Osteoblast (primary cell): ENCODE results near the gene NPB. TPM values are rescaled to one million over a fixed set of nuclear protein-coding genes. Genes with fewer than 3 reads are reported as not detected.

Source experiments
- DNase-seq: peaks from one replicate; pipeline ENCODE4 v3.0.0; 2011; ENCODE audit warnings: low spot score, mixed read lengths; ENCODE audit not compliant: insufficient read length; ENCODE audit errors: missing footprints
- H2AFZ ChIP-seq: 2 replicates; pipeline ENCODE4 v1.6.0; 2011; ENCODE audit warnings: mild to moderate bottlenecking, low read length
- H3K27ac ChIP-seq: 2 replicates; pipeline ENCODE4 v1.5.1; 2011; ENCODE audit warnings: mild to moderate bottlenecking, low read depth, low read length, moderate library complexity
- H3K27me3 ChIP-seq: 2 replicates; pipeline ENCODE4 v1.6.0; 2012; ENCODE audit warnings: mild to moderate bottlenecking, control low read depth, inconsistent platforms, low read length, moderate library complexity; ENCODE audit not compliant: insufficient read depth
- H3K36me3 ChIP-seq: 2 replicates; pipeline ENCODE4 v1.5.1; 2011; ENCODE audit warnings: mild to moderate bottlenecking, low read length, control low read depth, moderate library complexity; ENCODE audit not compliant: insufficient read depth
- H3K4me1 ChIP-seq: 2 replicates; pipeline ENCODE4 v1.5.1; 2011; ENCODE audit warnings: mild to moderate bottlenecking, low read length, control low read depth, moderate library complexity; ENCODE audit not compliant: insufficient read depth
- H3K4me2 ChIP-seq: 2 replicates; pipeline ENCODE4 v1.6.0; 2011; ENCODE audit warnings: mild to moderate bottlenecking, low read length; ENCODE audit not compliant: insufficient read depth
- H3K4me3 ChIP-seq: fragments of 200-600 bp; sonication (generic); 3 replicates; pipeline ENCODE4 v1.5.1; 2012; ENCODE audit warnings: mild to moderate bottlenecking, low read length, inconsistent platforms; ENCODE audit not compliant: insufficient read depth
- H3K79me2 ChIP-seq: 2 replicates; pipeline ENCODE4 v1.6.0; 2012; ENCODE audit warnings: mild to moderate bottlenecking, low read length, control low read depth, inconsistent platforms; ENCODE audit not compliant: insufficient read depth
- H3K9me3 ChIP-seq: 2 replicates; pipeline ENCODE4 v1.5.1; 2011; ENCODE audit warnings: low read depth, low read length, control low read depth
- H4K20me1 ChIP-seq: 2 replicates; pipeline ENCODE4 v1.6.0; 2012; ENCODE audit warnings: mild to moderate bottlenecking, low read length, control low read depth; ENCODE audit not compliant: insufficient read depth
- CTCF ChIP-seq: IDR thresholded peaks from 2 replicates; pipeline ENCODE4 v1.5.1; 2011; ENCODE audit warnings: mild to moderate bottlenecking, low read depth, low read length, moderate library complexity; ENCODE audit errors: extremely low read depth
- total RNA-seq: library from RNA; depleted of rRNA; stranded (reverse); fragments of >200 nt; gene quantifications from 2 replicates; pipeline ENCODE4 v1.2.3, GENCODE V29; 2012

Gene NPB
- total RNA-seq, 1 donor: under 0.01 TPM

- Histone ChIP-seq H3K27ac (peak overlapping the region; percentile 75), H3K4me2 (no peak overlapping the region), H3K36me3 (peaks cover 39% of the 10 kb centered on the region), H3K27me3 (no peaks in the 10 kb centered on the region), H2AFZ (no peak overlapping the region), H3K4me3 (no peak overlapping the region), H4K20me1 (peaks cover 15% of the 10 kb centered on the region), H3K4me1 (peaks cover 42% of the 10 kb centered on the region), H3K9me3 (no peaks in the 10 kb centered on the region), H3K79me2 (peaks cover 72% of the 10 kb centered on the region)
- peak; percentile 71 for DNase-seq
- TF ChIP-seq CTCF: no peak
Observed at GRCh38 chr17:81888988-81889595, 12.9 kb upstream of the NPB start.

DNA sequence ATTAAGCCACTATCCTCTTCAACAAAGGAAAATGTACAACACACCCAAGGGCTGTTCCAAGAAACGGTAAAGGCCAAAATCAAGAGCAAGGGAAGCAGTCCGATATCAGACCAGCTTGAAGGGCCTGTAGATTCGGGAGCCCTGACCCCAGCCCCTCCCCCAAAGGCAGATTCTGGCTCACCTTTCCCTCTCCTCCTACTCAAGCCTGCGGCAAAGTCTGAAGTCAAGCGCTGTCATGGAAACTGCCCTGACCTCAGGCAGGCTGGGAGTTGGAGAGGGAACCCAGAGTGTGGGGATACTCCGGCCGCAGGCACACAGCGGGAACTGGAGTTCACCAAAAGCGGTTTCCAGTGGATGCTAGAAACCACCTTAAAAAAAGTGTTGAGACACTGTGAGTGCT is 12.4 kb upstream of the NPB start:
- peak; percentile 57 for DNase-seq
- H3K4me1 ChIP-seq: peaks cover 37% of the 10 kb centered on the region
- peak overlapping the region; percentile 75 for H3K27ac ChIP-seq
- H3K79me2 ChIP-seq: peaks cover 76% of the 10 kb centered on the region
- no peak overlapping the region for H3K4me3 ChIP-seq
- peak overlapping the region; percentile 89 for H3K4me2 ChIP-seq
- H4K20me1 ChIP-seq: peaks cover 15% of the 10 kb centered on the region
- H3K36me3 ChIP-seq: peaks cover 40% of the 10 kb centered on the region
- no peak for TF ChIP-seq CTCF
- no peaks in the 10 kb centered on the region for H3K27me3 ChIP-seq
- no peak overlapping the region for H2AFZ ChIP-seq
- H3K9me3 ChIP-seq: no peaks in the 10 kb centered on the region

GRCh38 chr17:81890447-81891302 is 11.4 kb upstream of the NPB start:
- Histone ChIP-seq H3K4me3 (peak overlapping the region; percentile 95), H3K4me2 (peak overlapping the region; percentile 89), H3K27ac (peak overlapping the region; percentile 75), H2AFZ (no peak overlapping the region), H4K20me1 (peaks cover 11% of the 10 kb centered on the region), H3K4me1 (peaks cover 27% of the 10 kb centered on the region), H3K36me3 (peaks cover 42% of the 10 kb centered on the region), H3K79me2 (peaks cover 77% of the 10 kb centered on the region), H3K27me3 (no peaks in the 10 kb centered on the region), H3K9me3 (no peaks in the 10 kb centered on the region)
- no peak for TF ChIP-seq CTCF
- DNase-seq: peak; percentile 88

- H3K4me3 ChIP-seq: peak overlapping the region; percentile 95
- H3K4me1 ChIP-seq: peaks cover 21% of the 10 kb centered on the region
- H3K27me3 ChIP-seq: no peaks in the 10 kb centered on the region
- H3K27ac ChIP-seq: peak overlapping the region; percentile 75
- H4K20me1 ChIP-seq: peaks cover 6% of the 10 kb centered on the region
- H2AFZ ChIP-seq: no peak overlapping the region
- DNase-seq: no peak
- no peak overlapping the region for H3K4me2 ChIP-seq
- H3K9me3 ChIP-seq: no peaks in the 10 kb centered on the region
- H3K36me3 ChIP-seq: peaks cover 45% of the 10 kb centered on the region
- no peak for TF ChIP-seq CTCF
- peaks cover 72% of the 10 kb centered on the region for H3K79me2 ChIP-seq
Observed at GRCh38 chr17:81891303-81891552, 10.8 kb upstream of the NPB start.
